Testis (tissue), 2 donors: Measurements from ENCODE around the gene ZNF277.

Experiments used
- CTCF ChIP-seq, 3 experiments: fragments of 450-650 bp in 2 of 3; fragments of 200-600 bp in 1 of 3; sonication (generic) in 1 of 3; IDR thresholded peaks; one replicate each; pipeline ENCODE4 v1.5.1; 2016 to 2019; ENCODE audit warnings: antibody characterized with exemption in 3 of 3, mild to moderate bottlenecking in 2 of 3, moderate library complexity in 1 of 3
- POLR2A ChIP-seq: fragments of 450-650 bp; IDR thresholded peaks from one replicate; pipeline ENCODE4 v1.6.1; 2017; ENCODE audit warnings: antibody characterized with exemption, mild to moderate bottlenecking, moderate library complexity

- TF ChIP-seq CTCF (IDR thresholded peaks at IDR 0.05) (no peak), POLR2A (no peak)
These were observed 32.5 kb downstream of the ZNF277 start for GRCh38 chr7:112238852-112239610.
